ENCODE data around the gene TMEM123. TPM values are rescaled to one million over a fixed set of nuclear protein-coding genes. Genes with fewer than 3 reads are reported as not detected.

TMEM123 gene
- total and polyA plus RNA-seq, 10 of the 15 experiments (the other 5 are each of a cell fraction or from before 2014, with no cell fraction given): 35.1 to 667 (median 123) TPM

- TF ChIP-seq RELB (IDR thresholded peaks at IDR 0.05; ENCODE audit: low read depth) (no peak; the same call in 1 of the 2 replicates), GATAD2B (conservative IDR thresholded peaks at IDR 0.05; ENCODE audit: low read depth) (no peak), POLR2AphosphoS2 (IDR thresholded peaks at IDR 0.05; ENCODE audit: low read depth, low read length) (no peak), EED (IDR thresholded peaks at IDR 0.05; ENCODE audit: low read depth) (no peak), RELA (IDR thresholded peaks at IDR 0.05; ENCODE audit: borderline replicate concordance, partially characterized antibody) (no peak), USF1 (IDR thresholded peaks at IDR 0.05; ENCODE audit: borderline replicate concordance, extremely low read length, insufficient read depth, low read depth, low read length) (no peak), BMI1 (IDR thresholded peaks at IDR 0.05; ENCODE audit: borderline replicate concordance) (0 out of 2 replicates have a peak, but pooled peaks have one; percentile 17), BCL11A (IDR thresholded peaks at IDR 0.05; ENCODE audit: low read depth, low read length) (no peak), IRF4 (IDR thresholded peaks at IDR 0.05; ENCODE audit: low read depth, low read length) (no peak), IRF3 (IDR thresholded peaks at IDR 0.05) (no peak), KLF5 (IDR thresholded peaks at IDR 0.05; ENCODE audit: partially characterized antibody) (no peak), ZNF207 (IDR thresholded peaks at IDR 0.05; ENCODE audit: borderline replicate concordance) (no peak), CREM (IDR thresholded peaks at IDR 0.05; ENCODE audit: low read depth) (no peak), FOXK2 (IDR thresholded peaks at IDR 0.05) (no peak), NFIC (IDR thresholded peaks at IDR 0.05; ENCODE audit: low read depth, low read length) (peak; percentile 33; the same call in 1 of the 2 replicates), SKIL (IDR thresholded peaks at IDR 0.05; ENCODE audit: low read depth, poor library complexity, severe bottlenecking) (peak; percentile 52), HDAC2 (IDR thresholded peaks at IDR 0.05) (no peak), JUND (IDR thresholded peaks at IDR 0.05; ENCODE audit: low read depth, low read length) (no peak), CEBPZ (IDR thresholded peaks at IDR 0.05; ENCODE audit: low read depth, low read length) (no peak), JUNB (IDR thresholded peaks at IDR 0.05) (no peak), POLR2A (IDR thresholded peaks at IDR 0.05; ENCODE audit: low read depth, low read length) (no peak), SMC3 (IDR thresholded peaks at IDR 0.05; ENCODE audit: borderline replicate concordance, low read length) (no peak)
Observed at GRCh38 chr11:102447193-102447592, 5.4 kb downstream of the TMEM123 start (continued).

Measured in GM12878 (cell line).